ENCODE results near the gene GOLGA2. TPM values are rescaled to one million over a fixed set of nuclear protein-coding genes. Genes with fewer than 3 reads are reported as not detected.

The GOLGA2 gene
- total and polyA plus RNA-seq, 2 of the 4 experiments (the other 2 are of a cell fraction): 118 to 146 TPM

DNA sequence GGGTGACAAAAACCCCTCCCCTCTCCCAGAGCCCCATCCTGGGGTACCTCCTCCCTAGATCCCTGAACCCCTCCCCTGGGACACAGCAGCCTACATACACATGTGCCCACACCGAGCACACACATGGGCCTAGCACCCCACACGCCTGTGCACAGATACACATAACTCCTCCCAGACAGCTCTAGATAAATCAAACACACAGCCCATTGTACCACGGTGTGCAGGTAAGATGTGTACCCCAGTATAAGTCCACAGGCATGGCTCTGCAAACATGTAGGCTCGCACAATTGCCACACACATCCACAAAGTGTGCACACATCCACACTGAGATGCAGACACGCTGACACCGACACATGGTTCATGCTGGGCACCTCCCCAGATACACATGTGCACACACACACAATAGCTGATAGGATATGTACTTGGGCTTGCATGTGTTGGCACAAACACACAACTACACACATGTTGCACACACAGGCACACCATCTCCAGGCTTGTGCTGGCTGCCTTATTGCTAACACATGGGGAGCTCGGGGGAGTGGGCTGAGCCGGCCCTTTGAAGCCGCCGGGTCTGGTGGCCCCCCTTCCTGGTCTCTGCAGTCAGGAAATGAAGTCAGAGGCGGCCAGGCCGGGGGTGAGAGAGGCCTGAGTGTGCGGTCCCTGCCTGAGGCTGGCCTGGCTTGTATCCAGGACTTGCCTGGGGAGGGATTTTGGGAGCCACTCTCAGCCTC, 30.2 kb downstream of the GOLGA2 start:
- H3K56ac ChIP-seq (ENCODE audit: extremely low read depth, insufficient read depth, low read length): peak overlapping the region; percentile 43; the same call in 1 of the 2 replicates
- POLR2A ChIA-PET (ENCODE audit: unreplicated experiment): no interaction called here

More for the DNA sequence above, 30.2 kb downstream of the GOLGA2 start:
- H3K9me1 ChIP-seq (ENCODE audit: insufficient read depth, low read length): peaks cover 23% of the 10 kb centered on the region
- peaks cover 26% of the 10 kb centered on the region for H3K4me1 ChIP-seq (ENCODE audit: control insufficient read depth, insufficient read depth, low read length)
- intact Hi-C loops (cut with micrococcal nuclease): no loop called here
- H2BK20ac ChIP-seq (ENCODE audit: low read depth, low read length): peak overlapping the region; percentile 66
- peak overlapping the region; percentile 51 for H3K27ac ChIP-seq (ENCODE audit: insufficient read depth, low read length)
- H3K36me3 ChIP-seq (ENCODE audit: control insufficient read depth, insufficient read depth, low read length): no peaks in the 10 kb centered on the region
- H4K8ac ChIP-seq (ENCODE audit: low read depth in 2 of 2, low read length in 2 of 2): peak overlapping the region; percentile 91 to 99
- in situ Hi-C loops (cut with MboI; ENCODE audit: low sequenced_read_pairs): no loop called here
- 27% methylated on average over 3 of the region's 13 CpGs; no CpG with 5 or more reads in 1 of the 2 experiments for WGBS, 2 experiments (ENCODE audit: extremely low coverage in 2 of 2, insufficient read length in 1 of 2)
- H3K9ac ChIP-seq (ENCODE audit: low read depth, low read length): peak overlapping the region; percentile 30
- peak overlapping the region; percentile 99 for H2BK15ac ChIP-seq (ENCODE audit: low read depth, low read length)
- peak overlapping the region; percentile 99 for H3K4ac ChIP-seq (ENCODE audit: low read depth, low read length)
- H3K14ac ChIP-seq (replicated peaks; ENCODE audit: low read depth, low read length): peak overlapping the region; percentile 99
- peak overlapping the region; percentile 16 for H3K18ac ChIP-seq (ENCODE audit: low read depth, low read length)
- H2AFZ ChIP-seq (replicated peaks; ENCODE audit: low read length, poor library complexity): peak overlapping the region; percentile 93
- peak overlapping the region; percentile 99 for H2AK5ac ChIP-seq (ENCODE audit: low read depth, low read length)
- H3K27me3 ChIP-seq (ENCODE audit: control insufficient read depth, insufficient read depth, low read length): no peaks in the 10 kb centered on the region
- H4K91ac ChIP-seq (ENCODE audit: insufficient read depth, low read depth, low read length): peak overlapping the region; percentile 88
- TF ChIP-seq BHLHE40 (IDR thresholded peaks at IDR 0.05; ENCODE audit: low read depth, low read length) (no peak), MXI1 (IDR thresholded peaks at IDR 0.05; ENCODE audit: borderline replicate concordance, low read depth, low read length) (peak; percentile 47; the same call in 1 of the 2 replicates)
- peak overlapping the region; percentile 96 for H3K23ac ChIP-seq (ENCODE audit: low read depth, low read length)
- no peak overlapping the region for H3K4me3 ChIP-seq (ENCODE audit: insufficient read depth, low read depth, low read length)
- H2BK120ac ChIP-seq (ENCODE audit: low read depth, low read length): peak overlapping the region; percentile 85
- dilution Hi-C loops (cut with HindIII; ENCODE audit: low sequenced_read_pairs, unreplicated experiment): no loop called here
- no TSS peak for BruUV-seq (replicated peaks)
- H3K79me1 ChIP-seq (ENCODE audit: low read depth in 1 of 2, low read length in 2 of 2): peaks cover 0 to 15% of the 10 kb centered on the region in 2 experiments; a peak in 2 of 4 replicates
- ATAC-seq (ENCODE audit: low read depth) (peak; percentile 47), DNase-seq (peak; percentile 81)
- H4K20me1 ChIP-seq (ENCODE audit: insufficient read depth, low read length): no peaks in the 10 kb centered on the region
- peak overlapping the region; percentile 62 for H4K5ac ChIP-seq (ENCODE audit: low read depth, low read length)
- peak overlapping the region; percentile 95 for H2AK9ac ChIP-seq (replicated peaks; ENCODE audit: low read depth, low read length, poor library complexity)
- H2BK5ac ChIP-seq (ENCODE audit: low read depth, low read length, poor library complexity, severe bottlenecking): peak overlapping the region; percentile 72
- H3K9me3 ChIP-seq (ENCODE audit: control insufficient read depth, insufficient read depth, low read length): no peaks in the 10 kb centered on the region
- CTCF ChIA-PET: no interaction called here
- peak overlapping the region; percentile 3 for H3K4me2 ChIP-seq (ENCODE audit: low read depth, low read length)
